ENCODE data around the gene PIEZO2.
"Not testable (repeated sequence)": the region's sequence is repeated elsewhere in the genome, so short reads cannot be mapped to it uniquely, and the experiment has no call there.

The PIEZO2 gene

DNA sequence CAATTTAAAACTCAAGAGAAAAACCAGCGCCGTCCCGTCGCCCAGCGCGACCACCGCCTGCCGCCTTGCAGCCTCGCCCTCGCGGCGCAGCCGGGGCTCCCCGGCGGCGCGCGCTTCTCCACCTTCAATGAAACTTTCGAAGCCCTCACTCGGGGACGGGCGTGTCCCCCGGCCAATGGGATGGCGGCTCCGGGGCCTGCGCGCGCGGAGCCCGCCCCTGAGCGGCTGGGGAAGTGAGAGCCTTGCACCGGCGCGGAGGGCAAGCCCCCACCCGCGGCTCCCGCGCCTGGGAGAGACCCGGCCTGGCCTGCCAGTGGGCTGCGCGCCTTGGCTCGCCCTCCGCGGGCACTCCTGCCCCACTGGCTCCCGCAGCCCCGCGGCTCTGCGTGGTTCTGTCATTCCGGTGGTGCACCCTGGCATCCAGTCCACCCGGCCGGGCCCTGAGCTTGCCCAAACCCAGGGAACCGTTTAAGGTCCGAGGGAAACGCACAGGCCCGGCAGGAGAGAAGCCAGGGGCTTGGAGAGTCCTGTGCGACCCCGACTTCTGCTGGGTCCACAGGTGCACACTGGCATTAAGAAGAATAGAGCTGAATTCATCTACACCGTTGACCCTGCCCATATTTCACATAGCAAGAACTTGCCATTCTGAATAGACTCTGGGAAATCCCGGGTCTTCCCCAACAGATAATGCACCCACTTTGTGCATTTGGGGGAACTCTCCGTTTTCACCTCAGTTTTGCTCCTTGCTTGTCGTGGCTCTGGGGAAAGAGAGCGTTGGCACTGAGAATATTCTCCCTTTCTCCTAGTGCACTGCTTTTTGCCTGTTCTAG is at the start of gene PIEZO2:
Gene PIEZO2, minus strand, starts transcription at position 129 of the 830 bp plus-strand sequence. CDS start 981 bp downstream, outside the sequence.
- no peak for DNase-seq

DNA sequence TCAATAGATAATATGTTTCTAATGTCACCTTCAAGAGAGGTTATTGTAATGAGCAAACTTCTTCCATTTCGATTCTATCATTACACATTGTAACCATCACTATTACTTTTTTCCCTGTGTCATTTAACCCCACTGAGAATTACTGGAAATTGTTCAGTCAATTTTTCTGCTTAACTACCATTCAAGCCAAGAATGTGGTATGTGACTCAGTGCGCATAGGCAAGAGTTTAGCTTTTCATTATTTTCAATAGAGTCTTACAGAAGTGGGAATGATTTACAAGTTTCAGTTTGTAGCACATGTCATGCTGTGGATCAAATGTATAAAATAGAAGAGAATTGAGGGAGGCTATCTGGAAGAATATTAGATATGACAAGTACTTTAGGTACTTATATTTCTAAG is 34.3 kb upstream of the PIEZO2 start:
- no peak for DNase-seq

DNA sequence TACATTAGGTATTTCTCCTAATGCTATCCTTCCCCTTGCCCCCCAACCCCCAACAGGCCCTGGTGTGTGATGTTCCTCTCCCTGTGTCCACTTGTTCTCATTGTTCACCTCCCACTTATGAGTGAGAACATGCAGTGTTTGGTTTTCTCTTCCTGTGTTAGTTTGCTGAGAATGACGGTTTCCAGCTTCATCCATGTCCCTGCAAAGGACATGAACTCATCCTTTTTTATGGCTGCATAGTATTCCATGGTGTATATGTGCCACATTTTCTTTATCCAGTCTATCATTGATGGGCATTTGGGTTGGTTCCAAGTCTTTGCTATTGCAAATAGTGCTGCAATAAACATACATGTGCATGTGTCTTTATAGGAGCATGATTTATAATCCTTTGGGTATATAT is 32.3 kb upstream of the PIEZO2 start:
- not testable (repeated sequence) for DNase-seq

DNA sequence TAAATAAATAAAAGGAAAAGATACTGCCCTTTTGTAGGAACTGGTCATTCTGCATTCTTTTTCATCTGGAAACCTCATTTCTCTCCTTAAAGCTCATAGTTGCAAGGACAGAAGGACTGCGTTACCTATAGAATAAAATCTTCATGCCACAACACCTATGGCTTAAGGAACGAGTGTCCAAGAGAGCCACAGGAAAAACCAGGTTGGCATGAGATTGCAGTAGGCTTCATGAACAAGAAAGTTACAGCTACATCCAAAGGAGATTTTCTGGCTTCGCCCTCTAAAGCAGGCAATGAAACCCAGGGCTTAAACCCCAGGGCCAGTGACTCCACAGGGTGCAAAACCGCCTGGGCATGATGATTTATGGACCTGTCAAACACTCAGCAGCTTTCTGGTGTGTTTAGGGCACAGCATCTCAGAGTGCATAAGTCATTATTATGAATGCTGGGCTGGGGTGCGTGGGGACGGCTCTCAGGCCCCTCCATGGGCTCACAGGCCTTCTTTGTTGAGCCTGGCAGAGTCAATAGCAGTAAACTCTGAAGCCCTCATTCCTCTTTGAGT is 30.7 kb upstream of the PIEZO2 start:
- no peak for DNase-seq

DNA sequence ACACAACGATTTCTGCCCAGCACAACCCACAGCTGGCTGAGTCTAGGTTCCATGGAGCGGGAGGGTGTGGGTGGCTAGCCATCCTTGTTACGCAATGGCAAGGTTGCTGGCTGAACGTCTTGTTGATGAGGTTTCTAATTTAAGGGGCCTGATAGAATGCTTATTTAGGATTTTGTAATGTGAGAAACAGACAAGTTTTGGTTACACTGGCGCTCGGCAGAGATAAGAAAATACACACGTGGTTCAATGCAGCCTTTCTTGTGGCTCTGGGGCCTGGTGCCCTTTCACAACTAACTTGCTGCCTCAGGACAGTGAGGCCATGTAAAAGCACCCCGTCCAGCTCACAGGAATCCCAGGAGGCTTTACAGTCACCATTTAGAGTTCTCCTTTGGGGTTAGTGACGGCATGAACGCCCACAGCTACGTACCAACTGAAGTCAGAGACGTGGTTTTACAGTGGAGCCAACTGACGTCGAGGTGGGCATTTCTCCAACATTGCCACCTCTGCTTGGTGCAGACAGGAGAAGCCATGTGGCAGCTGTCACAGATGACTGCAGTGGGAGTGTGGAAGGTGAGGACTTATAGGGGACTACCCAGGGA is 29.7 kb upstream of the PIEZO2 start:
- no peak for DNase-seq

DNA sequence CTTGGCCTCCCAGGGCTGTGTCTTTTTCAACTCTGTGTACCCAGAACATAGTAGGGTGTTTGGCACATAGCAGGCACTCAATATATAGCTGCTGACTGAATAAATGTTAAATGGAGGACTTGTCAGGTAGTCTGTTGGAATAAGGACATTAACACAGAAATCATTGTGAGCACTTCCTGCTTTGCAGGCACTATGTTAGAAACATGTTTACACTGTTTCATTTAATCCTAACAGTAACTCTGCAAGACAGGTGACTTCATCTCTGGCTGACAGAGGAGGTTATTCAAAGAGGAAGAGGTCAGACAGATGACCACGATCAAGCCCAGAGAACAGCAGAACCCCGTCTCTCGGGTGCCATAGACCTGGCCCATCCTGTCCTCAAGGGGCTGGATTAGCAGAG is 28.0 kb upstream of the PIEZO2 start:
- no peak for DNase-seq

DNA sequence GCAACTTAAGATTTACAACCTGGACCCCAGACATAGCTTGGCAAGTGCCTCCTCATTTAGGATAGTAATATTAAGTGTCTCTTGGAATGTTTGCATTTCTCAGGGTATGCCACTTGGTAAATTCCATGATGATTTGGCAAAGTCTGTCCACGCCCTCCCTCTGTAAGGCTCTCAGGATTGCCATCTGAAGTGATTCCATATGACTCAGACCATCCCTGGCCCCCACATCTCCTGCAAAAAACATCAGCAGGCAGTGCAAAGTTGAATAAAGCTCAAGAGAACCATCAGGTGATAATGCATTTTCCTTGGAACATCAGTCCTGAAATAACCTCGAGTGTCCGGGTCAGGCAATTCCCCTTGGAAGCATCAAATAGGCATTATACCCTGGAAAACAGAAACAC is 27.1 kb upstream of the PIEZO2 start:
- no peak for DNase-seq

DNA sequence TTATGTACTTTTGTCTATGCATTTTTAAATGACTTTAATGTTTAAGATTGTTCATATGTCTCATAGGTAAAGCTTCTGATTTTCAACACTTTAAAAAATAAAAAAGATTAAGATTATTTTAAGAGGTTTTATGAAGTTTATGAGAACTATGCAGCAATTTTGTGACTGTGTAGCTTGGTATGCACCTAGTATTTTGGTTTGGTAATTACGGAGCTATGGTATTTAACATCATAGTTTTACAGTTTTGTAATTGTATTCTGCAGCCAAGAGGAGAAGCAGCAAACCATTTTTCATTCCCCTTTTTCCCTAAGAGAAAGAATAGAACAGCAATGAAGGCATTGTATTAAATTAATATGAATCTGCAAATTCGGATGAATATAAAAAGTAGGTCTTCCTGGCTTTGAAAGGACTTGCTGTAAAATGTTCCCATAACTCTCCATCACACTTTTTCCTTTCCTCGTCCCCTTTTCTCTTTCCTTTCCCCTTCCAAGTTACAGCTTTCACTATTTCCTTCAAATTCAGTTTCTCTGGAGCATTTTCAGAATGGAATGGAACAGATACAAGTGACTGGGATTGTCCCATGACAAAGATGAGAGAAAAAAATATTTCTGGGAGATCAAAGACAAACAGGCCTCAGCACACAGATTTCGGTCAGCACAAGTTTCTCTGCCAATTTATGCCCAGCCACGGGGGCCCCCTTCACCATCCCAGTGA is 26.1 kb upstream of the PIEZO2 start:
- DNase-seq: no peak

DNA sequence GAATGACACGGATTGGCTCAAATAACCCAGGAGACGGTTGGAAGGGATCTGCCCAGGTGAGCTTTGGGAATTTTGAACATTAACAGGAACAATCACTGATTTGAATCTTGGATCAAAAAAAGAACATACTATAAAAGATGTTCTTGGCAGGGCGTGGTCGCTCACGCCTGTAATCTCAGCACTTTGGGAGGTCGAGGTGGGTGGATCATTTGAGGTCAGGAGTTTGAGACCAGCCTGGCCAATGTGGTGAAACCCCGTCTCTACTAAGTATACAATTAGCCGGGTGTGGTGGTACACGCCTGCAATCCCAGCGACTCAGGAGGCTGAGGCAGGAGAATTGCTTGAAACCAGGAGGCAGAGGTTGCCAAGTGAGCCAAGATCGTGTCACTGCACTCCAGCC is 24.8 kb upstream of the PIEZO2 start:
- not testable (repeated sequence) for DNase-seq

DNA sequence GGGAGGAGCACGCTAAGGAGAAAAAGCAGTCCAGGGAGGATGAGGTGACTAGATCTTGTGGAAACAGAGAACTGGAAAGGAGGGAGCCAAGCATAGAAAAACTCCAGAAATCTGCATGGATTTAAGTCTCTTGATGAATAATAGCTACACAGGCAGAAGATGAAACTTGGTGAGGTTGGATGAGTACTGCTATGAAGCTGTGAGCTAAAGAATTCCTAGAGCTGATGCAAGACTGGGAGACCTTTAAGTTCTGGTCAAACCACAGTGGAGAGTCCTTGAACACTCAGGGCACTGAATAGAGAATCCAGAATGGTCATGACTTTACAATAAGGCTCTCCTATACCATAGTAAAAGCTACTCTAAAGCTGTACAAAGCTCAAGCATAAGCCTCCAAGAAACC is 18.4 kb upstream of the PIEZO2 start:
- no peak for DNase-seq

DNA sequence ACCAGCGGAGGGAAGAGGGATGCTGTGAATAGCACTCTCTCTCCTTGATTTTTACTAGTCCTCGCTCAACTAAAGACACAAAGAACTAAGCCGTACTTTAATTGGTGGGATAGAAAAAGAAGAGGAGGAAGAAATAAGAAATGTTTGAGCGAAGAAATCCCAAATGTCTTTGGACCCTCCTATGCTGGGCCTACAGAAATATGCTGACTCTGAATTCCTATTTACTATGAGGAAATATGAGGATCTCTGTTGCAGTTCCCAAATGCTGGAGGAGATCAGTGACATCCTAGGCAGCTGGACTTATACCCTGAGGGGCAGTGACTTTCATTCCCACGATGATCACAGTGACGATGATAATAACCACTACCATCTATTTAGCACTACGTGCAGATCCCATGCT is 16.6 kb upstream of the PIEZO2 start:
- no peak for DNase-seq

DNA sequence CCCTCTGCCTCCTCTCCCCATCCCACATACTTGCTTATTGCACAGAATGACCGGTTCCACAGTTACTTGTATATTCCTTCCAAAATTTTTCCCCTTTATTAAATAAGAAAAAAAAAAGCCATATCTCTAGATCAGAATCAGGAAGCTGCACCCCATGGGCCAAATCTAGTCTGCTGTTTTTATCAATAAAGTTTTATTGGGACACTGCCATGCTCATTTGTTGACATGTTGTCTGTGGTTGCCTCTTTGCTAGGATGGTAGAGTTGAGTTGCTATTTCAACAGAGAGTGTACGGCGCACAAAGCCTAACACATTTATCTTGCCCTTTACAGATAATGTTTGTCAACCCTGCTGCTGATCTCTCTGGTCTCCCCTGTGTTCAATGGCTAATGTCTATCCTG is 15.8 kb upstream of the PIEZO2 start:
- DNase-seq: no peak

DNA sequence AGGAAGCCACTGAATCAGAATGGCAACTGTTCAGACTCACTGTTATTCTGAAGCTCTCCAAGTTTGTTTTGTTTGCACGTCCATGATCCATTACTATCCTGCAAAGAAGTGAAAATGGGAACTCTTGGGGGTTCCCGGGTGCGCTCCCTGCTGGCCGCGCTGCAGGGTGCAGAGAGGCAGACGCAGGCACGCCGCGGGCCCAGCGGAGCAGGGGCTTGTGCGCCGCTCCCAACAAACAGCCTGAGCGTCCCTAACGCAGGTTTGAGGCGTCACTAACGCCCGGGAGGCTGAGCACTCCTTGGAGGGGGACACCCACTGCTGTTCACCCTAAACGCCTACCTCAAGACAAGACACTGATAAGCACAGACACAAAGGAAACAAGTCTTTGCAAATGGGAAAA is 14.3 kb upstream of the PIEZO2 start:
- DNase-seq: no peak

DNA sequence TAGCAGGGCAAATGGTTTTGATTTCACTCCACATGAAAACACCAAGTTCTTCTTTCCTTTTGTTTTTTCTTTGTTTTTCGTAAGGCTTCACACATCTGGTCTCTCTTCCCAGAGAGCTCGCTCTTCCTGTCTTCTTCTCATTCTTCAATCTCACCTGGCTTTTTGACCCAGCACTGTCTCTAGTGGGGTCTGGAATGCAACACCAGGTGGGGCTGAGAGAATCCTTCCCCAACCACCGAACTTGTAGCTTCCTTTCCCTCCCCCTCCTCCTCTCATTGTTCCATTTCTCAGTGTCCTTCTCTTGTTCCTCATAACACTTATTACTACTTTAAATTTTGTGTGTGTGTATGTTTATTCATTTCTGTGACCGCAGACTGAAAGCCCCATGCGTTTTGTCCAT is 13.5 kb upstream of the PIEZO2 start:
- DNase-seq: no peak

DNA sequence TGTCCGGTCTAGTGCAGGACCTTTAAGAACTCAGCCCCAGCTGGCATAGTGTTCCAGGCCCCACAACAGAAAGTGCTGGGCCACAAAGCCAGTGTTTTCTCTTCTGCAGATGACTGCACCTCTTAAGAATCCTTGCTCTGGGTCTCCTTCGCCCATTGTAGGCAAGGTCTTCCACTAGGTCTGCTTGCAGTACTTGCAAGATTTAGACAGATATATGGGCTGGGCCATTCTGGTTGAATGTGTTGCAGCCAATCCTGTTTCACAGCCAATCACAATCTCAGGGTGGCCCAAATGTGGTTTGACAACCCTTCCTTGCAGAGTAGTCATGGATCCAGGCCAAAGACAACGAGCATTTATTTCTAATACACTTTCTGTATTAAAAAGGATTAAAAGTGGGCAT is 13.1 kb upstream of the PIEZO2 start:
- DNase-seq: no peak

DNA sequence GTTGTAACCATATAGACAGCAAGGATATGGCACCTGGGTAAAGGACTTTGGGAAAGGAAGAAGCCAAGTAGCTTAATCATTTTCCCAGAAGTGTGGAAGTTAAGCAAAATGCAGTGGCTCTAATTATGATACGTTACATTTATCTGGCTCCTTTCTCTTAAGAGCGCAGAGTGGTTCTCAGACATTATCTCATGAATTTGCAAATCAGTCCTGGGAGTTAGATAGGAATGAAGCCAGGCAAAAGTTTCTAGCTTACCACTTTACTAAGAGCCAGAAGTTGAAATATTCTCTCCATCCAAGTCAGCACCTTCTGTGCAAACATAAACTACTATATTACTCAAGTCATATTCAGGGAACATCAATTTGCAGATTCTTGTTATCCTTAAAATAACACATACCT is 10.9 kb upstream of the PIEZO2 start:
- DNase-seq: no peak

DNA sequence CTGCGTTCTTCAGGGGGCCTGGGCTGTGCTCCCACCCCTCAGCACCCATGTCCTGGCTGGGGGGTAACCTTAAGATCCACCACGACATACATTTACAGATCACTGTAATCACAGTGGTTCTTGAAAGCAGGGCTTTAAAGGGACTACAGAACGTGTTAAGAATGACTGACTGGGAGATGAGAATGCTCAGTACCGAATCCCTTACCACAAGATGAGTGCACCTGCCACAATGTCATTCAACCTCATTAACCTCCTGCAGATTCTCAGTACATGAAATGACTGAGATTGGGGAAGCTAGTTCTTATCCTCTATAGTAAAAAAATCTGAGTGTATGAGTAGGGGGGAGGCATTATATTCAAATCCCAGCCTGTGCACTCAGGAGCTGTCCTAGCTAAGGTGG is 10.5 kb upstream of the PIEZO2 start:
- no peak for DNase-seq

DNA sequence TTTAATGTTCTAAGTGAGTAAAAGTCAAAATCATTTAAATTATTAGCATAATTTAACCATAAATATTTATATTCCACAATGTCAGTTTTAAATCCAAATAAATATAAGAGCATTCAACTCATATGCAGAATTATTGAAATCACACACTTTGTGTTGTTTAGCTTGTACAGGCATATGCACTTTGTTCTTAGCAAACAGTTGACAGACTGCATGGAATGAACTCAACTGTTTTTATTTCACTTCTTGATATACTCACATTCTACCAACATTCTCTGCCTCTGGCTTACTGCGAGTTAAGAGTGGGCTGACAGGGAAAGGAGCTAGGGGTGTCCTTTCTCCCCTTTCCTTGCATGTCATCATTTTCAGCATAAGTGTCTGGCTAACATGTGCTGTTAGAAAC is 7.6 kb upstream of the PIEZO2 start:
- DNase-seq: no peak

DNA sequence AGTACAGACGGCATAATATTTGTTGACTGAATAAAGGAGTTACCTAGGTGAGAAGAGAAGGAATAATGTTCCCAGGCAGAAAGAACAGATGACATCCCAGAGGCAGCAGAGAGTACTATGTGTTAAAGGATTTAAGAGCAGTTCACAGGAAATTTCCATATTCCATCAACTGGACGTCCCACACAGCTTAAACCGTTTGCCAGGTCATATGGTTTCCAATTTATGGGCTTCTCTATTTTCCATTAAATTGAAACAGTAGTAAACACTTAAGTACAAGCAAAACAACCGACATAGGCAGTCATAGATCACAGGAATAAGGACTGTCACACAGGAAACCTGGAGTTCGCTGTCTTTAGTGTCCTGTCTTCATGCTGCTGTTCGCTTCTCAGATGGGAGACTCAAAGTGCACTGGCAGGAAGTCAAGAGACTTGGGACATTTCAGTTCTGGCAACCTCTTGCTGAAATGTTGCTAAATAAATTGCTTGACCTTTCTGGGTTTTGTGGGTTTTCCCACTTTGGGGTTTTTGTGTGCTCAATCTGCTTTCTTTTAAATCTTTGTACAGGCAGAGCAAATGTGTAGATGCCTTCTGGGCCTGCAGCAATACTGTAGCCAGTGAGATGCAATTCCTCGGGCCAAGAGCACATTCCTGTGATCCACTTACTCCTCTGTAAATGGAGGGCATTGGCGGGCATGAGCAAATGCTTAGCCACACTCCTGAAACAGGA is 5.8 kb upstream of the PIEZO2 start:
- no peak for DNase-seq

DNA sequence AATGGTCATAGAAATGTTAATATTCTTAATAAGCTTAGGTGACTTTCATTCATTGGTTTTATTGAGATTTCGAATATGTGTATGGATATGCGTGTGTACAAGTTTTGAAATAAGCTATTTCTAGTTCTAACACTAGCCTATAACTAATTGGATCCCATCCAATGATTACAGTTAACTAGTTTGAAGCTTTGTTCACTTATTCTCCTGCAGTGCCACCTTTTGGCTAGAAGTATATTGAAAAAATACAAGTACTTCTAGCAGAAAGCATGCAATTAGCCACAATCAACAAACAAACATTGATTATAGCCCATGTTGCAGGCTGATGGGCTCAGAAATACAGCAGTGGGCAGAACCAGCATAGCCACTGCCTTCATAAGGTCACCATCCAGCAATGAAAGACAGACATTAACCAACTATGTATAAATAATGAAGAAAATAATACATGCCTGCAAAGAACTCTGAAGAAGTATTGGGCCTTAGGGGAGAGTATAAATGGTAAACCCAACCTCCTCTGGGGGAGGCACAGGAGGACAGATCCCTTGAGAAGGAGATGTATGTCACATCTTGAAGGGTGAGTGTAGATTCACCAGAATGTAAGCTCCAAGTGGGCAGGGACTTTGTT is 5.1 kb upstream of the PIEZO2 start:
- DNase-seq: no peak

DNA sequence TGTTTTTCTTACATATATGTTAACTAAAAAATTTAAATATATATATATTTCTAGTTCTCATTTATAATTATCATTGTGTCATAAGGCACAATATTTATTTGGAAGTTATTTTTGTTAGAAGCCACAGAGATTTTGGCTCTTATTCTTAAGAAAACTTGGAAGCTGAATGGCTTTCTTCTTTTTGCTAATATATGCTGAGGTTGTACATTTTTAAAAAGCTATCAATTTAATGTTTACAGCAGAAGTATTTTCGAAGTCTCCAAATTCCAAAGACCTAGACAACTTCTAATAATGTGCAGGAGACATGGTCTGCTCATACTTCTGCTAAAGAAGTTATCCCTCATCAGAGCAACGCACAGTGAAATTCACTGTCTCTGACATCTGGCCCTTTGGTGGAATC is 3.7 kb upstream of the PIEZO2 start:
- DNase-seq: no peak

DNA sequence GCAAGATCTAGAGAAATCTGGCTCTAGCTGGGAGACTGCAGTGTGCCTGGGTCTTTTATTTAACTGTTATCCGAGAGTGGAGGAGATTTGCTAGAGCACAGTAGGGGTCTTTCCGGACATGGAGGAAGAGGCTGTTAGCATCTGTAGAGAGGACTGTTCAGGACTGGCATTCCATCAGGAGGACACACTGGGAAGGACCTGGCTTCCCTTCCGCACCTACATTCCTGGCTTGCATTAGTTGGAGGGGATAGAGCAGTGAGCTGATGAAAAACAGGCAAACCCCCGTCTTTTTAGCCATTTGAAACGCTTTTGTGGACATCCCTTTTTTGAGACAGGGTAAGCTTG is 874 bp upstream of the PIEZO2 start:
- DNase-seq: no peak
